PFSK-1 (cell line): ENCODE data around the gene CMIP.

Experiments
- FOXP2 ChIP-seq: optimal IDR thresholded peaks from 2 replicates; pipeline ENCODE3; 2011; ENCODE audit warnings: borderline replicate concordance, control low read depth, inconsistent platforms; ENCODE audit not compliant: insufficient read depth; ENCODE audit errors: extremely low read length, extremely low read depth
- POLR2AphosphoS5 ChIP-seq: IDR thresholded peaks from 2 replicates; pipeline ENCODE4 v1.6.1; 2012; ENCODE audit warnings: low read depth, mild to moderate bottlenecking, control low read depth, low read length, moderate library complexity
- SIN3A ChIP-seq: IDR thresholded peaks from 2 replicates; pipeline ENCODE4 v1.6.1; 2012; ENCODE audit warnings: mild to moderate bottlenecking, low read length, moderate library complexity, borderline replicate concordance; ENCODE audit not compliant: insufficient read depth
- TAF1 ChIP-seq: IDR thresholded peaks from 2 replicates; pipeline ENCODE4 v1.6.1; 2012; ENCODE audit warnings: low read length, control low read depth, borderline replicate concordance; ENCODE audit not compliant: insufficient read depth
- TF ChIP-seq, protein P1 (sequence below), 2 experiments: IDR thresholded peaks; 2 replicates each; pipeline versions ENCODE4 v1.6.1 to v1.8.0; 2011 to 2012; ENCODE audit warnings: low read depth in 2 of 2, low read length in 2 of 2, control low read depth in 1 of 2, inconsistent platforms in 1 of 2, mild to moderate bottlenecking in 1 of 2, moderate library complexity in 1 of 2; ENCODE audit not compliant: insufficient read depth in 1 of 2

DNA sequence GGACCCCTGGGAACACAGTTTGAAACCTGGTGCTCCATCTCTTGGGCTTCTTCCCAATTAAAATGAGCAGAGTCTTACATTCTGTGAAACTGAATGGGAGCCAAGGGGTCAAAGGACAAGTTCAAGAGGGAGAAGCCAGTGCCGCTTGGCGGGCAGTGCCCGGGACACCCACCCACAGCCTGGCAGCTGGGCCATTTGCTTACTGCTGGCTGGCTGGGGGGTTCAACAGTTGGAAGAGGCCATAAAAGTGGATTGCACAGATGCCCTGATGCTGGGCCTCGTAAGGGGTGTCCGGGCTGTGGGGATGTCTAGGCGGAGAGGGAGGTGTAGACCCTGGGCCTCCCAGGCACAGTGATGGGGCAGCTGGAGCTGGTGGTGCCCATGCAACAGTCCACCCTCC lies 52.1 kb downstream of the CMIP start:
- TF ChIP-seq POLR2AphosphoS5 = no peak
- TF ChIP-seq, protein P1, sequence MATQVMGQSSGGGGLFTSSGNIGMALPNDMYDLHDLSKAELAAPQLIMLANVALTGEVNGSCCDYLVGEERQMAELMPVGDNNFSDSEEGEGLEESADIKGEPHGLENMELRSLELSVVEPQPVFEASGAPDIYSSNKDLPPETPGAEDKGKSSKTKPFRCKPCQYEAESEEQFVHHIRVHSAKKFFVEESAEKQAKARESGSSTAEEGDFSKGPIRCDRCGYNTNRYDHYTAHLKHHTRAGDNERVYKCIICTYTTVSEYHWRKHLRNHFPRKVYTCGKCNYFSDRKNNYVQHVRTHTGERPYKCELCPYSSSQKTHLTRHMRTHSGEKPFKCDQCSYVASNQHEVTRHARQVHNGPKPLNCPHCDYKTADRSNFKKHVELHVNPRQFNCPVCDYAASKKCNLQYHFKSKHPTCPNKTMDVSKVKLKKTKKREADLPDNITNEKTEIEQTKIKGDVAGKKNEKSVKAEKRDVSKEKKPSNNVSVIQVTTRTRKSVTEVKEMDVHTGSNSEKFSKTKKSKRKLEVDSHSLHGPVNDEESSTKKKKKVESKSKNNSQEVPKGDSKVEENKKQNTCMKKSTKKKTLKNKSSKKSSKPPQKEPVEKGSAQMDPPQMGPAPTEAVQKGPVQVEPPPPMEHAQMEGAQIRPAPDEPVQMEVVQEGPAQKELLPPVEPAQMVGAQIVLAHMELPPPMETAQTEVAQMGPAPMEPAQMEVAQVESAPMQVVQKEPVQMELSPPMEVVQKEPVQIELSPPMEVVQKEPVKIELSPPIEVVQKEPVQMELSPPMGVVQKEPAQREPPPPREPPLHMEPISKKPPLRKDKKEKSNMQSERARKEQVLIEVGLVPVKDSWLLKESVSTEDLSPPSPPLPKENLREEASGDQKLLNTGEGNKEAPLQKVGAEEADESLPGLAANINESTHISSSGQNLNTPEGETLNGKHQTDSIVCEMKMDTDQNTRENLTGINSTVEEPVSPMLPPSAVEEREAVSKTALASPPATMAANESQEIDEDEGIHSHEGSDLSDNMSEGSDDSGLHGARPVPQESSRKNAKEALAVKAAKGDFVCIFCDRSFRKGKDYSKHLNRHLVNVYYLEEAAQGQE (IDR thresholded peaks at IDR 0.05; ENCODE audit: insufficient read depth in 1 of 2, low read depth in 2 of 2, low read length in 2 of 2) = no peak
- no peak for TF ChIP-seq FOXP2
- TF ChIP-seq SIN3A = no peak
- no peak for TF ChIP-seq TAF1
